ENCODE measurements around the gene HTR3E. TPM values are rescaled to one million over a fixed set of nuclear protein-coding genes. Genes with fewer than 3 reads are reported as not detected.

HTR3E gene, protein sequence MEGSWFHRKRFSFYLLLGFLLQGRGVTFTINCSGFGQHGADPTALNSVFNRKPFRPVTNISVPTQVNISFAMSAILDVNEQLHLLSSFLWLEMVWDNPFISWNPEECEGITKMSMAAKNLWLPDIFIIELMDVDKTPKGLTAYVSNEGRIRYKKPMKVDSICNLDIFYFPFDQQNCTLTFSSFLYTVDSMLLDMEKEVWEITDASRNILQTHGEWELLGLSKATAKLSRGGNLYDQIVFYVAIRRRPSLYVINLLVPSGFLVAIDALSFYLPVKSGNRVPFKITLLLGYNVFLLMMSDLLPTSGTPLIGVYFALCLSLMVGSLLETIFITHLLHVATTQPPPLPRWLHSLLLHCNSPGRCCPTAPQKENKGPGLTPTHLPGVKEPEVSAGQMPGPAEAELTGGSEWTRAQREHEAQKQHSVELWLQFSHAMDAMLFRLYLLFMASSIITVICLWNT
- not detected in 3 replicates for total RNA-seq
- long read RNA-seq = 0 reads

GRCh38 chr3:184096811-184097383, at the start of gene HTR3E:
HTR3E (plus strand) TSS chr3:184097064; CDS start chr3:184097530, 466 bp downstream.
- H3K4me3 Mint-ChIP-seq (ENCODE audit: unreplicated experiment) = no peak within 1 kb of the TSS
- peaks cover 14% of the 10 kb centered on the region for H3K9me3 Mint-ChIP-seq (ENCODE audit: low read depth)
- H3K27me3 Mint-ChIP-seq (ENCODE audit: low read depth) = no peaks in the 10 kb centered on the region
- DNase-seq (ENCODE audit: low spot score) = no peak
- TF ChIP-seq CTCF (IDR thresholded peaks at IDR 0.05) = no peak
- H3K27ac Mint-ChIP-seq (ENCODE audit: unreplicated experiment) = no peak within 1 kb of the TSS
- peaks cover 13% of the 10 kb centered on the region for H3K4me1 Mint-ChIP-seq (ENCODE audit: low read depth)
- peaks cover 2% of the 10 kb centered on the region for H3K36me3 Mint-ChIP-seq (ENCODE audit: low read depth)

- Mint-ChIP-seq H3K9me3 (ENCODE audit: low read depth) (no peaks in the 10 kb centered on the region), H3K27ac (ENCODE audit: unreplicated experiment) (no peak overlapping the region), H3K36me3 (ENCODE audit: low read depth) (no peaks in the 10 kb centered on the region), H3K4me1 (ENCODE audit: low read depth) (no peaks in the 10 kb centered on the region), H3K27me3 (ENCODE audit: low read depth) (peaks cover 35% of the 10 kb centered on the region), H3K4me3 (ENCODE audit: unreplicated experiment) (no peak overlapping the region)
- no peak for DNase-seq (ENCODE audit: low spot score)
- TF ChIP-seq CTCF (IDR thresholded peaks at IDR 0.05) = no peak
Measured at GRCh38 chr3:184050217-184050847, 46.5 kb upstream of the HTR3E start.

DNA sequence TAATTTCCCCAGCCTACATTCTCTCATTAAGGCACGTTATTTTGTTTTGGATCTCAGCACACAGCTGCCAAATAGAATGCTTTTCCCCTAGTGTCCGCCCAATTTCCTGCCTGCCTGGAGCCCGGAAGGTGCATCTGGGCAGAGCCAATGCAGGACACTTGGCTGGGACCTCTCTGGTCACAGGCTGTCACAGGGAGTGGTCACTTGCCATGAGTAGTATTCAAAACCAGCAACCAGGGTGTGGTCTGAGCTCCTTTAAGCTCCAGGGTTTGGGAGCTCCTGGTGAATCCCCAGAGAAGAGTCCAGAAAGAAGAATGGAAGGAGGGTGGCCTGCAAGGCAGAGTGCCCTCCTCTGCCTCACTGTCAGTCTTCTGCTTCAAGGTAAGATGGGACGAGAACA, 44.1 kb upstream of the HTR3E start, which contains the start of gene HTR3C:
TSS of gene HTR3C (plus strand) at position 281 of the 400 bp plus-strand sequence. CDS start at position 315, 34 bp downstream.
- Mint-ChIP-seq H3K27me3 (ENCODE audit: low read depth) (peaks cover 42% of the 10 kb centered on the region), H3K36me3 (ENCODE audit: low read depth) (no peaks in the 10 kb centered on the region), H3K9me3 (ENCODE audit: low read depth) (no peaks in the 10 kb centered on the region), H3K4me1 (ENCODE audit: low read depth) (no peaks in the 10 kb centered on the region), H3K27ac (ENCODE audit: unreplicated experiment) (no peak within 1 kb of the TSS), H3K4me3 (ENCODE audit: unreplicated experiment) (no peak within 1 kb of the TSS)
- no peak for TF ChIP-seq CTCF (IDR thresholded peaks at IDR 0.05)
- no peak for DNase-seq (ENCODE audit: low spot score)

GRCh38 chr3:184058029-184058428, 38.8 kb upstream of the HTR3E start:
- no peaks in the 10 kb centered on the region for H3K4me1 Mint-ChIP-seq (ENCODE audit: low read depth)
- peaks cover 40% of the 10 kb centered on the region for H3K27me3 Mint-ChIP-seq (ENCODE audit: low read depth)
- no peak overlapping the region for H3K4me3 Mint-ChIP-seq (ENCODE audit: unreplicated experiment)
- no peak for TF ChIP-seq CTCF (IDR thresholded peaks at IDR 0.05)
- H3K36me3 Mint-ChIP-seq (ENCODE audit: low read depth) = no peaks in the 10 kb centered on the region
- no peak for DNase-seq (ENCODE audit: low spot score)
- H3K9me3 Mint-ChIP-seq (ENCODE audit: low read depth) = no peaks in the 10 kb centered on the region
- no peak overlapping the region for H3K27ac Mint-ChIP-seq (ENCODE audit: unreplicated experiment)

DNA sequence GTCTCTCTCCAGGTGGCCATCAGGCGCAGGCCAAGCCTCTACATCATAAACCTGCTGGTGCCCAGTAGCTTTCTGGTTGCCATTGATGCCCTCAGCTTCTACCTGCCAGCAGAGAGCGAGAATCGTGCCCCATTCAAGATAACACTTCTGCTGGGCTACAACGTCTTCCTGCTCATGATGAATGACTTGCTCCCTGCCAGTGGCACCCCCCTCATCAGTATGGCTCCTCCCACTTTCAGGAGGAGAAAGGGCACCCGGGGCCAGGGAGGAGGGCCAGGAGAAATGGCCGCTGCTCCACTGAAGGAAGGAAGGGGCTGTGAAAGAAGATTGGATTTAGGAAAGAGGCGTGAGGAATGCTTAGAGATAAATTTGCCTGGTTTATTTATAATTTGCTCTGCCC, 37.4 kb upstream of the HTR3E start:
- Mint-ChIP-seq H3K27me3 (ENCODE audit: low read depth) (peaks cover 31% of the 10 kb centered on the region), H3K27ac (ENCODE audit: unreplicated experiment) (no peak overlapping the region), H3K36me3 (ENCODE audit: low read depth) (no peaks in the 10 kb centered on the region), H3K4me3 (ENCODE audit: unreplicated experiment) (no peak overlapping the region), H3K4me1 (ENCODE audit: low read depth) (no peaks in the 10 kb centered on the region), H3K9me3 (ENCODE audit: low read depth) (no peaks in the 10 kb centered on the region)
- DNase-seq (ENCODE audit: low spot score) = no peak
- no peak for TF ChIP-seq CTCF (IDR thresholded peaks at IDR 0.05)

Measured in chondrocyte (in vitro differentiated cells).